Measurements from ENCODE around the gene ASTE1. TPM values are rescaled to one million over a fixed set of nuclear protein-coding genes. Genes with fewer than 3 reads are reported as not detected.
A peak's percentile ranks its signal among the peaks of the same experiment; 100 is the strongest.
"Not testable (repeated sequence)": the region's sequence is repeated elsewhere in the genome, so short reads cannot be mapped to it uniquely, and the experiment has no call there.

ASTE1 gene
- total and polyA plus RNA-seq, 2 experiments from 2014 or later, result 2.0 to 5.9 TPM

DNA sequence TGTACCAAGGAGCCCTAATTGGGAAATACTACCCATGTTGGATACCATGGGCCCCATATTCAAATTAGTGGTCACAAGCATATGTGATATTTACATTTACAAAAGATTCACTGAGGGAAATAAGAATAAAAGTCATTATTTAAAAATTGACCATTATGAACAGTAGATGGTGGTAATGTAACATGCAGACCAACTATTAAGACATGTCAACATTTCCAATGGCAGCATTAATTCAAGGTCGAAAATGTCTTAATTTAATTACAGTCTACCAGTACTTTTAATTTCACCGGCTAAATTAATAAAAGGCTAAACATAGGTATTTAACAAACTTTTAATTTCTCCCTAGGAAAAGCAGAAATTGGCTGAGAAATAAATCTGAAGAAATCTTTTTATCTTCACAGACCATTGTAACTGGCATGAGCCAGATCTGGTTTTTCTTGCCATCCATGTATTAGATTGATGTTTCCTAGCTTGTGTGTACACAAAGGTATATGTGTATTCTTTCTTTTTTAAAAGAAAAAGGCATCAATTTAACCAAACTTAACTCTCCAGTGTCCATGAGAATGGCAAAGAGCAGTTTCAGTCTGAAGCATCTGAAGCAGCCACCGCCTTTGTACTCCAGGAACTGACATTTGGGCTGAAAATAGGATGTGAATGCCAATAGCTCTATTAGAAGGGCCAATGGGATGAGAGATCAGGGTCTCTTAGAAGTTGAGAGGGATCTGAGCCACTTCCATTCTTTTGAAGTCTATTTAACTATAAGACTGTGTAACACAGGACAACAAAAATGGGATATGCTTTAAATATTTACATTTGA is 26.6 kb upstream of the ASTE1 start:
- no peaks in the 10 kb centered on the region for H3K27me3 ChIP-seq
- H3K27ac ChIP-seq, result no peak overlapping the region
- no peaks in the 10 kb centered on the region for H3K36me3 ChIP-seq
- no peaks in the 10 kb centered on the region for H3K4me1 ChIP-seq (ENCODE audit: low read depth)
- DNase-seq (ENCODE audit: low read depth in 1 of 2, low spot score in 1 of 2), result peak in 1 of 2 donors; percentile 55
- TF ChIP-seq, protein P1, sequence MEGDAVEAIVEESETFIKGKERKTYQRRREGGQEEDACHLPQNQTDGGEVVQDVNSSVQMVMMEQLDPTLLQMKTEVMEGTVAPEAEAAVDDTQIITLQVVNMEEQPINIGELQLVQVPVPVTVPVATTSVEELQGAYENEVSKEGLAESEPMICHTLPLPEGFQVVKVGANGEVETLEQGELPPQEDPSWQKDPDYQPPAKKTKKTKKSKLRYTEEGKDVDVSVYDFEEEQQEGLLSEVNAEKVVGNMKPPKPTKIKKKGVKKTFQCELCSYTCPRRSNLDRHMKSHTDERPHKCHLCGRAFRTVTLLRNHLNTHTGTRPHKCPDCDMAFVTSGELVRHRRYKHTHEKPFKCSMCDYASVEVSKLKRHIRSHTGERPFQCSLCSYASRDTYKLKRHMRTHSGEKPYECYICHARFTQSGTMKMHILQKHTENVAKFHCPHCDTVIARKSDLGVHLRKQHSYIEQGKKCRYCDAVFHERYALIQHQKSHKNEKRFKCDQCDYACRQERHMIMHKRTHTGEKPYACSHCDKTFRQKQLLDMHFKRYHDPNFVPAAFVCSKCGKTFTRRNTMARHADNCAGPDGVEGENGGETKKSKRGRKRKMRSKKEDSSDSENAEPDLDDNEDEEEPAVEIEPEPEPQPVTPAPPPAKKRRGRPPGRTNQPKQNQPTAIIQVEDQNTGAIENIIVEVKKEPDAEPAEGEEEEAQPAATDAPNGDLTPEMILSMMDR (IDR thresholded peaks at IDR 0.05; ENCODE audit: low read depth, low read length), result peak; percentile 41
- H3K9me3 ChIP-seq (ENCODE audit: low read depth), result no peaks in the 10 kb centered on the region
- H3K4me3 ChIP-seq, result no peak overlapping the region

DNA sequence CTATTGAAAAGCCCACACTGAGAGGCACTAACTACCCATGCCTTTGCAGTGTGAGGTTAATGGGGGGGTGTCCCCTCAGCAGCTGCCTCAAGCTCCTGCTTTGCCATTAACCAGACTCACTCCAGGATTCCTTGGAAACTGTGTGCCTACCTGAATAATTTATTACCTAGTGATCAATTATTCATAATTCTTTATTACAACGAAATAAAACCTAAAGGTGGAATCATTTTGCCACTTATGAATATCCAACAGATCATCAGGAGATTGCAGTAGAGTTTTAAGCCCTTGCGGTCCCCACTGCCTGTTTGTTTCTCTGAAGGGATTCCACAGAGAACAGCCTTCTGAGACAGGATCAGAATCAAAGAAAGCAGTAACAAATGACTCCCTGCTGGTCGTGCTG is 23.4 kb upstream of the ASTE1 start:
- no peak overlapping the region for H3K27ac ChIP-seq
- DNase-seq (ENCODE audit: low read depth in 1 of 2, low spot score in 1 of 2), result no peak
- H3K4me3 ChIP-seq, result no peak overlapping the region

DNA sequence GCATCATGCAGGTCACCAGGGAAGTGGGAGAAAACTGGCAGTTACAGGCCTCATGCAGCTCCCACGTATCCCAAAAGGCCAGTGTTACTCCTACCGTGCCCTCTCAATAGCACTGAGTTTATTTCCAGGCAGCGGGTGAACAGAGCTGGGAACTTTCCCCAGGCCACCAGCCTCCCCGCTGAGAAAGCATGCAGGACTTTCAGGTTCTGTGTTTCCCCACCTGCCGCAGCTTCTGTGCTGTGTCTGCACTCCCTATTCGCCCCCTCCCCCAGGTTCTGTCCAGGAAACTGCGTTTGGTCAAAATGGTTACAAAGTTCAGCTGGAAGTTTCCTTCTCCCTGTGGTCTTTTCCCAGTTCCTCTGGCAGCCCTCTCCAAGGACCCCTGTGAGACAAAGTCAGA is 21.4 kb upstream of the ASTE1 start:
- H3K27me3 ChIP-seq, result no peaks in the 10 kb centered on the region
- H3K9me3 ChIP-seq (ENCODE audit: low read depth), result no peaks in the 10 kb centered on the region
- no peak overlapping the region for H3K27ac ChIP-seq
- no peaks in the 10 kb centered on the region for H3K4me1 ChIP-seq (ENCODE audit: low read depth)
- DNase-seq (ENCODE audit: low read depth in 1 of 2, low spot score in 1 of 2), result no peak
- H3K4me3 ChIP-seq, result no peak overlapping the region
- TF ChIP-seq, protein P1 (IDR thresholded peaks at IDR 0.05; ENCODE audit: low read depth, low read length), result no peak
- no peaks in the 10 kb centered on the region for H3K36me3 ChIP-seq

More for the DNA sequence above, 23.4 kb upstream of the ASTE1 start:
- Histone ChIP-seq H3K9me3 (ENCODE audit: low read depth) (no peaks in the 10 kb centered on the region), H3K27me3 (no peaks in the 10 kb centered on the region), H3K4me1 (ENCODE audit: low read depth) (no peaks in the 10 kb centered on the region), H3K36me3 (no peaks in the 10 kb centered on the region)
- TF ChIP-seq, protein P1 (IDR thresholded peaks at IDR 0.05; ENCODE audit: low read depth, low read length), result no peak

DNA sequence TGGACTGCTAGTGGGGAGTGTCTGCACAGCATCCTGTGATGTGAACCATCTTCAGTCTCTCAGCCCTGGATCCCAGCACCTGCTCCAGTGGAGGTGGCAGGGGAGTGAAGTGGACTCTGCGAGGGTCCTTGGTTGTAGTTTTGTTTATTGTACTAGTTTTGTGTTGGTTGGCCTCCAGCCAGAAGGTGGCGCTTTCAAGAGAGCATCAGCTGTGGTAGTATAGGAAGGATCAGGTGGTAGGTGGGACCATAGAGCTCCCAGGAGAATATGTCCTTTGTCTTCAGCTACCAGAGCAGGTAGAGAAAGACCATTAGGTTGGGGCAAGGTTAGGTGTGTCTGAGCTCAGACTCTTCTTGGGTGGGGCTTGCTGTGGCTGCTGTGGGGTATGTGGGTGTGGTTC is 21.0 kb upstream of the ASTE1 start:
- Histone ChIP-seq H3K4me3 (no peak overlapping the region), H3K36me3 (no peaks in the 10 kb centered on the region), H3K4me1 (ENCODE audit: low read depth) (no peaks in the 10 kb centered on the region), H3K27ac (no peak overlapping the region), H3K9me3 (ENCODE audit: low read depth) (no peaks in the 10 kb centered on the region), H3K27me3 (no peaks in the 10 kb centered on the region)
- DNase-seq (ENCODE audit: low read depth in 1 of 2, low spot score in 1 of 2), result no peak
- TF ChIP-seq, protein P1 (IDR thresholded peaks at IDR 0.05; ENCODE audit: low read depth, low read length), result no peak

DNA sequence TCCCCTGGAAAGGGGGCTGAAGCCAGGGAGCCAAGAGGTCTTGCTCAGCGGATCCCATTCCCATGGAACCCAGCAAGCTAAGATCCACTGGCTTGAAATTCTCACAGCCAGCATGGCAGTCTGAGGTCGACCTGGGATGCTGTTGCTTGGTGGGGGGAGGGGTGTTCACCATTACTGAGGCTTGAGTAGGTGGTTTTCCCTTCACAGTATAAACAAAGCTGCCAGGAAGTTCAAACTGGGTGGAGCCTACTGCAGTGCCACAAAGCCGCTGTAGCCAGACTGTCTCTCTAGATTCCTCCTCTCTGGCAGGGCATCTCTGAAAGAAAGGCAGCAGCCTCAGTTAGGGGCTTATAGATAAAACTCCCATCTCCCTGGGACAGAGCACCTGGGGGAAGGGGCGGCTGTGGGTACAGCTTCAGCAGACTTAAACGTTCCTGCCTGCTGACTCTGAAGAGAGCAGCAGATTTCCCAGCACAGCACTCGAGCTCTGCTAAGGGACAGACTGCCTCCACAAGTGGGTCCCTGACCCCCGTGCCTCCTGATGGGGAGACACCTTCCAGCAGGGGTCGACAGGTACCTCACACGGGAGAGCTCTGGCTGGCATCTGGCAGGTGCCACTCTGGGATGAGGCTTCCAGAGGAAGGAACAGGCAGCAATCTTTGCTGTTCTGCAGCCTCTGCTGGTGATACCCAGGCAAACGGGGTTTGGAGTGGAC is 15.8 kb upstream of the ASTE1 start:
- not testable (repeated sequence) for DNase-seq (ENCODE audit: low read depth in 1 of 2, low spot score in 1 of 2); H3K27ac ChIP-seq; H3K4me3 ChIP-seq; H3K9me3 ChIP-seq (ENCODE audit: low read depth); H3K36me3 ChIP-seq; H3K27me3 ChIP-seq; H3K4me1 ChIP-seq (ENCODE audit: low read depth)

DNA sequence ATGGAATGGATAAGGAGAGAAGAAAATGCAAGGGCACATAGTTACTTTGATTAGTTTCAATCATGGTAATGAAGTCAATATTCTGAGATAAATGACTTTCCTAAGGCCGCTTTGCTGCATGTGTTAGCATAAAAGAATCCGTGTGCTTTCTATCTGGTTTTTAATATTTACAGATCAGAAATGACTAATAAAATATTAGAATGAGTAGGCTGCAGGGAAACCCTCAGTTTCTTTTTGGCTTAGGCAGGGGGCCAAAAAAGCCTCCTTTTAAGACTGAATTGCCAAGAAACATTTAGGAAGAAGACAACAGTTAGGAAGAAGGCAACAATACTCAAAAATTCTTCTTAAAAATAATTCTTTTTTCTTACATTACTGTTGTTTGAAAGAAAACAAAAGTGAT is 11.7 kb upstream of the ASTE1 start:
- peak in 1 of 2 donors; percentile 32 for DNase-seq (ENCODE audit: low read depth in 1 of 2, low spot score in 1 of 2)
- Histone ChIP-seq H3K27ac (no peak overlapping the region), H3K4me3 (no peak overlapping the region), H3K9me3 (ENCODE audit: low read depth) (no peaks in the 10 kb centered on the region), H3K36me3 (no peaks in the 10 kb centered on the region), H3K4me1 (ENCODE audit: low read depth) (no peaks in the 10 kb centered on the region), H3K27me3 (no peaks in the 10 kb centered on the region)
- TF ChIP-seq, protein P1 (IDR thresholded peaks at IDR 0.05; ENCODE audit: low read depth, low read length), result no peak

Measured in cardiac muscle cell (in vitro differentiated cells and primary cell).